ENCODE data around the gene HTRA1. TPM values are rescaled to one million over a fixed set of nuclear protein-coding genes. Genes with fewer than 3 reads are reported as not detected.

HTRA1 gene
- 32.0 and 39.1 TPM in 2 replicates for total RNA-seq

GRCh38 chr10:122461367-122461728 is at the start of gene HTRA1:
TSS of gene HTRA1 (plus strand) at chr10:122461553. CDS start at chr10:122461653, 100 bp downstream.

GRCh38 chr10:122454603-122455080 is 6.7 kb upstream of the HTRA1 start, which contains the start of gene ARMS2:
TSS of gene ARMS2 (plus strand) at chr10:122454653. CDS start at chr10:122454728, 75 bp downstream.

GRCh38 chr10:122560279-122560804 is 99.0 kb downstream of the HTRA1 start, which contains the start of gene DMBT1:
TSS of gene DMBT1 (plus strand) at chr10:122560754. CDS start at chr10:122560771, 17 bp downstream.

Small RNAs within 50 kb of the gene (small RNA-seq; reads per million reads assigned to genes)
- gene MIR3941: 0.21 reads per million

Other genes starting within 250 kb of the HTRA1 start
- not detected in 2 replicates for gene BTBD16, start 190.3 kb upstream of the HTRA1 start, total RNA-seq
- gene PLEKHA1, start 86.8 kb upstream of the HTRA1 start, total RNA-seq: 44.7 and 60.9 TPM in 2 replicates
- gene ARMS2, start 6.9 kb upstream of the HTRA1 start, total RNA-seq: not detected in 2 replicates
- not detected in 2 replicates for gene DMBT1, start 99.2 kb downstream of the HTRA1 start, total RNA-seq
- not detected in 2 replicates for gene C10orf120, start 238.3 kb downstream of the HTRA1 start, total RNA-seq